Suprapubic skin (tissue), 4 donors: Measurements from ENCODE around the gene PMVK. TPM values are rescaled to one million over a fixed set of nuclear protein-coding genes. Genes with fewer than 3 reads are reported as not detected.

ENCODE experiments used
- DNase-seq, 2 donors: peaks; one replicate each; pipeline ENCODE4 v3.0.0-alpha.2; 2019; ENCODE audit warnings: low spot score in 2 of 2
- H3K27ac ChIP-seq: fragments of 200-600 bp; sonication (generic); one replicate; pipeline ENCODE4 v1.5.1; 2019
- H3K27me3 ChIP-seq: fragments of 200-600 bp; sonication (generic); one replicate; pipeline ENCODE4 v1.5.1; 2019
- H3K36me3 ChIP-seq: fragments of 200-600 bp; sonication (generic); one replicate; pipeline ENCODE4 v1.5.1; 2019
- H3K4me1 ChIP-seq: fragments of 200-600 bp; sonication (generic); one replicate; pipeline ENCODE4 v1.5.1; 2019
- H3K4me3 ChIP-seq: fragments of 200-600 bp; sonication (generic); one replicate; pipeline ENCODE4 v1.5.1; 2019; ENCODE audit warnings: mild to moderate bottlenecking
- H3K9me3 ChIP-seq: fragments of 200-600 bp; sonication (generic); one replicate; pipeline ENCODE4 v1.5.1; 2019
- EP300 ChIP-seq: sonication (generic); formaldehyde crosslinking; IDR thresholded peaks from one replicate; pipeline ENCODE4 v1.6.1; 2017; ENCODE audit warnings: antibody characterized with exemption
- POLR2A ChIP-seq, 2 donors: fragments of 450-650 bp; IDR thresholded peaks; one replicate each; pipeline ENCODE4 v1.6.1; 2017; ENCODE audit warnings: antibody characterized with exemption in 2 of 2, mild to moderate bottlenecking in 2 of 2, moderate library complexity in 2 of 2
- POLR2AphosphoS5 ChIP-seq, 3 donors: sonication (generic); formaldehyde crosslinking; IDR thresholded peaks; one replicate each; pipeline ENCODE4 v1.6.1; 2017; ENCODE audit warnings: antibody characterized with exemption in 3 of 3
- WGBS: methylation state at CpG from one replicate; pipeline ENCODE4 v1.1.5; 2018; 5-methylcytosine and 5-hydroxymethylcytosine counted together
- total RNA-seq, 4 donors: library from RNA; depleted of rRNA; stranded (reverse); fragments of >200 nt; gene quantifications; one replicate each; pipeline ENCODE4 v1.1.0, GENCODE V29; 2016
- TF ChIP-seq, protein P1 (sequence below), 2 donors: fragments of 200-600 bp in 1 of 2; fragments of 450-650 bp in 1 of 2; sonication (generic) in 1 of 2; IDR thresholded peaks; one replicate each; pipeline ENCODE4 v1.5.1; 2016 to 2019; ENCODE audit warnings: antibody characterized with exemption in 2 of 2, mild to moderate bottlenecking in 1 of 2, moderate library complexity in 1 of 2

The PMVK gene
- total RNA-seq, 4 donors from 2014 or later, result 19.3 to 38.0 (median 28.8) TPM

DNA sequence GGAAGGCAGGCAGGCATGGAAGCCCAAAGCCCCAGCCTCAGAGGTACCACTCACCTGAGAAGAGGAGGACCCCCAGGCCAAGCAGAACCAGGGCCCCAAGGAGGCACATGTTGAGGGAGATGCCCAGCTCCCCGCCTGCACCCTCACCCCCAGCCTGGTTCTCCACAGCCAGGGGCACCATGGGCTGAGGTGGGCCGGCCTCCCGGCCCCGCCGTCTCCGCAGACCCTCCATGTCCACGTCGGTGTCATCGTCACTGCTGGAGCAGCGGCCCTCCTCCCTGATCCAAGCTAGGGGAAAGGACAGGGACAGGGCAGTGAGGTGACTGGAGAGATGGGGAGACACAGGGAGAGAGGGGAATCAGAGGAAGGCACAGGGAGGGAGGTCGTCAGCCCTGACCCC is 11.6 kb upstream of the PMVK start:
- no peaks in the 10 kb centered on the region for H3K27me3 ChIP-seq
- TF ChIP-seq EP300, result no peak
- no peak for TF ChIP-seq POLR2AphosphoS5 (IDR thresholded peaks at IDR 0.05)
- TF ChIP-seq, protein P1, sequence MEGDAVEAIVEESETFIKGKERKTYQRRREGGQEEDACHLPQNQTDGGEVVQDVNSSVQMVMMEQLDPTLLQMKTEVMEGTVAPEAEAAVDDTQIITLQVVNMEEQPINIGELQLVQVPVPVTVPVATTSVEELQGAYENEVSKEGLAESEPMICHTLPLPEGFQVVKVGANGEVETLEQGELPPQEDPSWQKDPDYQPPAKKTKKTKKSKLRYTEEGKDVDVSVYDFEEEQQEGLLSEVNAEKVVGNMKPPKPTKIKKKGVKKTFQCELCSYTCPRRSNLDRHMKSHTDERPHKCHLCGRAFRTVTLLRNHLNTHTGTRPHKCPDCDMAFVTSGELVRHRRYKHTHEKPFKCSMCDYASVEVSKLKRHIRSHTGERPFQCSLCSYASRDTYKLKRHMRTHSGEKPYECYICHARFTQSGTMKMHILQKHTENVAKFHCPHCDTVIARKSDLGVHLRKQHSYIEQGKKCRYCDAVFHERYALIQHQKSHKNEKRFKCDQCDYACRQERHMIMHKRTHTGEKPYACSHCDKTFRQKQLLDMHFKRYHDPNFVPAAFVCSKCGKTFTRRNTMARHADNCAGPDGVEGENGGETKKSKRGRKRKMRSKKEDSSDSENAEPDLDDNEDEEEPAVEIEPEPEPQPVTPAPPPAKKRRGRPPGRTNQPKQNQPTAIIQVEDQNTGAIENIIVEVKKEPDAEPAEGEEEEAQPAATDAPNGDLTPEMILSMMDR (IDR thresholded peaks at IDR 0.05), result no peak
- no peak for TF ChIP-seq POLR2A (IDR thresholded peaks at IDR 0.05)
- no peaks in the 10 kb centered on the region for H3K9me3 ChIP-seq
- peaks cover 23% of the 10 kb centered on the region for H3K4me1 ChIP-seq
- no peak overlapping the region for H3K4me3 ChIP-seq
- 97% methylated on average over 11 of the region's 11 CpGs for WGBS
- no peak for DNase-seq
- H3K27ac ChIP-seq, result no peak overlapping the region
- peaks cover 54% of the 10 kb centered on the region for H3K36me3 ChIP-seq

DNA sequence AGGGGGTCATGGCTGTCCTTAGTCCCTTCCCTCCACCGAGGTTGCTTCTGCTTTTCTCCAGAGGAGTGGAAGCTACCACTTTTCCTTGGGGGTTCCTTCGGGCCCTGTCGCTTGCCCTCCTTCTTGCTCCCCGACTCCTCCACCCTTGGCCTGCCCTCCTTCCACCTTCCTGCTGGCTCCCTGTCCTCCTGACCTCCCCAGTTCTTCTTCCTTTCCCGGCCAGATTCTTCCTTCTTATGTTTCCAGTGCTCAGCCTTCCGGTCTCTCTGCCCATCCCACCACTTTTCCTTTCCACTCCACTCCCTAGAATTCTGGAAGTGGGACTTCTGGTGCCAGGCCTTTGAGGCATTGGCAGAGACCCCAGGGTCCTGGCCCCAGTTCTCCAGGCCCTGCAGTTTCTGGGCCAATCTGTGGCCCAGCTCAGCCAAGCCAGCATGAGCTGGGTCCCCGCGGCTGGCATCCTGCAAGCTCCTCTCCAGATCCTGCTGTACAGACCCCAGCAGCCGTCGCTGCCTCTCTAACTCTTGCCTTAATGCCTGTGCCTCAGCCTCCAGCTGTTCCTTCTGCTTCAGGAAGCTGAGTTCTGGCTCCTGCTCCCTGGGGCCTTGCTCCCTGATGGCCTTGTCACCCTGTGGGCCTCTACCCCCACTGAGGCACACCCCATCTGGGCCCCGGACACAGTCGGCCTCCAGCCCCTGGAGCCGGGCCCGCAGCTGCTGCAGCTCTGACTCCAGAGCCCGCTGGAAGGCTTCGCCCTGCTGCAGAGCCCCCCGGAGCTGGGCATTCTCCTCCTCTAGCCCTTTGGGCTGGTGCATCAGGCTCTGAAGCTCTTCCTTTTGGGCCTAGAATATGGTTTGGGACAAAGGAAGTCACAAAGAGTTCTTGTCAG is 9.7 kb upstream of the PMVK start:
- TF ChIP-seq EP300 (no peak), POLR2A (IDR thresholded peaks at IDR 0.05) (no peak), POLR2AphosphoS5 (IDR thresholded peaks at IDR 0.05) (no peak)
- TF ChIP-seq, protein P1 (IDR thresholded peaks at IDR 0.05), result no peak
- DNase-seq, result no peak
- Histone ChIP-seq H3K27me3 (no peaks in the 10 kb centered on the region), H3K36me3 (peaks cover 50% of the 10 kb centered on the region), H3K9me3 (no peaks in the 10 kb centered on the region), H3K27ac (no peak overlapping the region), H3K4me3 (no peak overlapping the region), H3K4me1 (peaks cover 35% of the 10 kb centered on the region)
- 64% methylated on average over 14 of the region's 17 CpGs for WGBS

DNA sequence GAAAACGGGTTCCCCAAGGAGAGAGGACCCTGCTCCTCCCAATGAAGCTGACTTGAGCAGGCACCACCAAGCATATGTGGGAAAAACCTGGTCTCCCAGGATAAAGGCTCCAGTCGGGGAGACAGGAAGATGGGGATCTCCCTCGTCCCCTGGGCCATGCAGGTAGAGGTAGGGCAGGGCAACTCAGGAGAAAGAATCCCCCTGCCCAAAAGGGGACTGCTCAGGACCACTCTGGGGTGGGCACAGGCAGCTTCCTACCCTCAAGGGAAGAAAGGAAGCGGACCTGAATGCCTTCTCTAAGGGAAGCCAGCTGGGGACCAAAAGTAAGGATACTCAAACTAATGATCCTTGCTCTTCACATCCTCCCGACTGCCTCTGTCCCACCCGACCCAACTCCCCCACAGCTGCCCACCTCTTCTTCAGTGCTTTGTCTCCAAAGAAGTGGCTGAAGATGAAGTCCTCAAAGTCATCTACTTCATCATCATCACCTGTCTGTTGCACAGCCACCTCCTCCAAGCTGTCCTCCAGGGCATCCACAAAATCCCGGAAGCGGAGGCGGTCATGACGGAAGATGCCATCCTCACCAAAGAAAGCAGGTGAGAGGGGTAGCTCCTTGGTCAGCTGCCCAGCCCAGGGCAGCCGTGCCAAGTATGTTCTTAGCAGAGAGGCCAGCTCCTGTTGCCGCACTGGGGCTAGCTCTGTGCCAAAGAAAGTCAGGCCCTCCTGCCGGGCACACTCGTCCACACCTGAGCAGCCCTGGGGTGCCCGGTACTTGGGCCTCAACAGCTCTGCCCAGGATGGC is 8.8 kb upstream of the PMVK start:
- 80% methylated on average over 13 of the region's 15 CpGs for WGBS
- DNase-seq, result no peak
- H3K4me3 ChIP-seq, result no peak overlapping the region
- H3K9me3 ChIP-seq, result no peaks in the 10 kb centered on the region
- peaks cover 42% of the 10 kb centered on the region for H3K36me3 ChIP-seq
- H3K27me3 ChIP-seq, result no peaks in the 10 kb centered on the region
- H3K27ac ChIP-seq, result no peak overlapping the region
- peaks cover 43% of the 10 kb centered on the region for H3K4me1 ChIP-seq
- TF ChIP-seq POLR2AphosphoS5 (IDR thresholded peaks at IDR 0.05) (no peak), EP300 (no peak), POLR2A (IDR thresholded peaks at IDR 0.05) (no peak)
- TF ChIP-seq, protein P1 (IDR thresholded peaks at IDR 0.05), result no peak

DNA sequence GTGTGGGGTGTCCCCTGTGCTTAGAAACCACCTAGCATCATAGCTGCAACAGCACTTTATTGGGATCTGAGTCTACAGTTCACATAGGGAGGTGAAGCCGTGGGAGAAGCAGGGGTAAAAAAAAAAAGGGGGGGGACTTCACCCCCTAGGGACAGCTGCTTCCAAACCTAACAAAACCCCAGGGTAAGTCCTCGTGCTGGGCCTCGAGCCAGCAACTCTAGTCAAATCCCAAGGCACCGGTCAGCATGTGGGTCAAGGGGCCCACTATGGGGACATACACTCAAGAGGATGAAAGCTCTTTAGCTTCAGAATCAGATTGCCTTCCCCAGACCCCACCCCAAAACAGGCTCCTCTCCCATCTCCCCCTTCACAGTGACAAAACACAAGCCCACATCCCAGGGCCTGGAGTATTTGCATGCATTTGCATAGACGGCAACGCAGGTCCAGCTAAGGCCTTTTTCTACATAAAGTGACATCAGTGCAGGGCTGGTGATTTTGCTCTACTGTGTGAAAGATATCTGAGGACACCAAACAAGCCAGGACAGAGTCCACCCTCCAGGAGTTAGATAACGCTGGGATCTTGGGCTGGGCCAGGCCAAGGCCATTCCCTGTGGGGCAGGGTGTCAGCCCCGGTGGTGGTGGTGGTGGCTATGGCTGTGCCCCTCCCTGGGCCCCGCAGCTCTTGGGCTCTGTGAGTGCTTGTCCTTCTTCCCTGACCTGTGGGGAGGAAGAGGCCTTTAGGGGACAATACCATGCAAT is 8.1 kb upstream of the PMVK start:
- H3K4me3 ChIP-seq, result no peak overlapping the region
- no peaks in the 10 kb centered on the region for H3K9me3 ChIP-seq
- H3K36me3 ChIP-seq, result peaks cover 37% of the 10 kb centered on the region
- no peak overlapping the region for H3K27ac ChIP-seq
- 55% methylated on average over 8 of the region's 9 CpGs for WGBS
- TF ChIP-seq EP300, result no peak
- TF ChIP-seq, protein P1 (IDR thresholded peaks at IDR 0.05), result no peak
- TF ChIP-seq POLR2AphosphoS5 (IDR thresholded peaks at IDR 0.05), result no peak
- no peak for TF ChIP-seq POLR2A (IDR thresholded peaks at IDR 0.05)
- no peak for DNase-seq
- H3K27me3 ChIP-seq, result no peaks in the 10 kb centered on the region
- H3K4me1 ChIP-seq, result peaks cover 50% of the 10 kb centered on the region
